NCI-H69 (cell line): ENCODE data around the gene GSTO2.
A peak's percentile ranks its signal among the peaks of the same experiment; 100 is the strongest.

Experiments
- DNase-seq: peaks from one replicate; lab custom pipeline; 2025; lab: John Stamatoyannopoulos, UW

Gene GSTO2

DNA sequence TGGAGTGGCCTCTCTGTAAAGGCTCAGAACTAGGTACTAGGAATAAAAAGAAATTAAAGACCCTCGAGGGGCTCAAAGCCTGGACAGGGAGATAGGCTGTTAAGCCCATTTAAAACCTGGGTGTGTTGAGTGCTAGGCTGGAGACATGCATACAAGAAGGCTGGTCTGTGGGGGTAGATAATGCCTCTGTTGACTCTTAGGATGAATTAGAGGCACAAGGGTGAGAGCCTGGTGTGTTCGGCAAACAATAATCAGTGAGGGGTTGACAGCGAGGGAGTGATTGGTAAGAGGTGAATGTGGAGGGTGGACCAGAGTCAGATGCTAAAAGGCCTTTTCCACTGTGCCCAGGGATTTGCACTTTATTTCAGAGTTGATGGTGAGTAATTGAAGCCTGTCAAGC lies 12.7 kb downstream of the GSTO2 start:
- peak; percentile 92 for DNase-seq

DNA sequence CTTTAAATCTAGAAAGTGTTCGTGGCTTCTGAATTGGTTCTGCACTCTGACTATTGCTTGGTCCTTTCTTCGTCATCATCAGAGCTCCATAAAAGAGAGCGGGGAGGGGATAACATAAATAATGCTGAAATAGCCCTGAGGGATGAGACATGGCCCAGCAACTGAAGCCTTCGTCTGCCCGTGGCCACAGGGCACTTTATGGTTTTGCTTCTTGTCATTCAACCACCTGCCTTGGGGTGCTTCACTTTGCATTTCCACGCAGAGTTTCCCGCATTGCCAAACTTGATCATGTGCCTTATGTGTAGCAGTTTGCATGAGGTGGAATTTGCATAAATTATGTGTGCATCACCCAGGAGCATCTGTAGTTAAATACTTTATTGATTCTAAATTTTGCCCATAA lies 15.9 kb downstream of the GSTO2 start:
- DNase-seq: no peak

DNA sequence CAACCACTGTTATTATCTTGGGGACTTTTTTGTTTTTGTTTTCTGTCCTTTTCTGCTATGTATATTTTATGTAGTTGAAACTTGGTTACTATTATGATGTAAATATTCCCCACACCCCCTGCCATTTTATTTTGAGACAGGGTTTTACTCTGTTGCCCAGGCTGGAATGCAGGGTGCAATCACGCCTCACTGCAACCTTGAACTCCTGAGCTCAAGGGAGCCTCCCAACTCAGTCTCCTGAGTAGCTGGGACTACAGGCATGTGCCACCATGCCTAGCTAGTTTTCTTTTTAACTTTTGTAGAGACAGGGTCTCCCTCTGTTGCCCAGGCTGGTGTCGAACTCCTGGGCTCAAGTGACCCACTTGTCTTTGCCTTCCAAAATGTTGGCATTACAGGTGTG lies 18.0 kb downstream of the GSTO2 start:
- no peak for DNase-seq

DNA sequence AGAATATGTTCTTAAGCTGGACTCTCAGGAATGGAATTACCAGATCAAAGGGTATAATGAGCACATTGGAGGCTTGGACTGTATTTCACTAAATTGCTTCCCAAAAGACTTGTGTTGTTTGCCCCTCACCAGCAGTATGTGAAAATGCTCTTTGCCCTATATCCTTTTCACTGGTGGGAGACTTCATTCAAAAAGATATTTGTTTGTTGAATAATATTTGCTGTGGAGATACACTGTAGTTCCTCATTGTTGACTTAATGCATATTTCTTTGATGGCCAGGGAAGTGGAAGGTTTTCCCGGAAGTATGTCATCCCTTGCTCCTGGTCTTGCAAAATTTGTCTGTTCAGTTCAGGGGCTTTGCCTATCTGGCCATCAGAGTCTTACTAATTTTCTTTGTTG lies 19.4 kb downstream of the GSTO2 start:
- DNase-seq: no peak

DNA sequence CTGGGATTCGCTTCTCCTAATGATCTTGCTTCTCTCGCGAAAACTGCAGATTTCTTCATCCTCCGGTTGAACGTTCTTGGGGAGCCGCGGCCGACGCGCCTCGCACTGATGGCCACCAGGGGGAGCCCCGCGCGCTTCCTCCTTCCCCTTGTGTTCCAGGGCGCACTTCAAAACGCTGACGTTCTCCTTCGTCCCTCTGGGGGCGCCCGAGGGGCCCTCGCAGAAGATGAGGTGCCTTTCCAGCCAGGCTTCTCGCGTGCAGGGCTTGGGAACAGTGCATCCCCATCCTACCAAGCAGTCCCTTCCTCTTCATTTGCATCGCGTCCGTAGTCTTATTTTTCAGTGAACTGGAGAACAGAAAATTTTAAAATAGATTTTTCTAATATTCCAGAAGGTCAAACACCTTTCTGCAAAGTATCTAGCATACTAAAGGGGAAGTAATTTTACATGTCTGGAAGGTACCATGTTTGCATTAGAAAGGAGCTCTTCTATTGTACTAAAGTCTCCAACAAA lies 22.5 kb downstream of the GSTO2 start:
- DNase-seq: peak; percentile 88

DNA sequence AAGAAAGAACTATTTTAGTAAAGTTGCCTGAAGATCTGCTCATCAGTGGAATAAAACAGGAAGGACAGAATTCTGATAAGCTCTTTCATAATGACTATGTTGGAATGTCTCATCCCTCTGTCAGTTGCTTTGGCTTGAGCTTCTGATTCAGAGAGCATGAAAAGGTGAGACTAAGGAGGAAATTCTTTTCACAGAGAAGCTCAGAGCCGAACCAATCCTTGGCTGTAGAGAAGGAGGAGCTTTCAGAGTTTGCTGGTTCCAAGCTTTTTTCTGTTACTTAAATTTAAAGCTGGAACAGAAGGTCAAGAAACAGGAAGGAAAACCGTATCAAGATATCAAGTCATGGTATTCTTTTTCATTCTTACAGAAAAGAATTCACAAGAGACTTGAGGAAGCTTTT lies 24.0 kb downstream of the GSTO2 start:
- no peak for DNase-seq

DNA sequence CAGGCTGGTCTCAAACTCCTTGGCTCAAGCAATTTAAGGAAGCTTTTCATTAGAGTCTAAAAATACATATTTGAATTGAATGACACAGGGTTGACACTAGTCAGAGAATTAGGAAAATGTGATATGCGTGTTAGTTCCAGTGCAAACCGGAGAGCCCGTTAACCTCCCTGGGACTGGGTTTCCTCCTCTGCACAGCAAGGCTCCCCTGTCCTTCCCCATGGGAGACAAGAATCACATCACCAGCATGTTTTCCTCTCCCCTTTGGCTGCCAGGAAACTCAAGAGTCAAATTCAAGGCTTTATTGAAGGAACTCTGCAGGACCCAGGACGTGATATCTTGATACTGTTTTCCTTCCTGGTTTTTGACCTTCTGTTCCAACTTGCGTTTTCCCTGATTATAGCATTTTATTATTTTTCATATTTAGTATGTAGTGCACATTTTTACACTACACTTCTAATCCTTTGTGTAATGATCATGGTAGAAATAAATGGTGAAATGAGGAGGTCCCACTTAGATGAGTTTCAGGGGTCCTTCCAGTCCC lies 24.9 kb downstream of the GSTO2 start:
- DNase-seq: no peak

DNA sequence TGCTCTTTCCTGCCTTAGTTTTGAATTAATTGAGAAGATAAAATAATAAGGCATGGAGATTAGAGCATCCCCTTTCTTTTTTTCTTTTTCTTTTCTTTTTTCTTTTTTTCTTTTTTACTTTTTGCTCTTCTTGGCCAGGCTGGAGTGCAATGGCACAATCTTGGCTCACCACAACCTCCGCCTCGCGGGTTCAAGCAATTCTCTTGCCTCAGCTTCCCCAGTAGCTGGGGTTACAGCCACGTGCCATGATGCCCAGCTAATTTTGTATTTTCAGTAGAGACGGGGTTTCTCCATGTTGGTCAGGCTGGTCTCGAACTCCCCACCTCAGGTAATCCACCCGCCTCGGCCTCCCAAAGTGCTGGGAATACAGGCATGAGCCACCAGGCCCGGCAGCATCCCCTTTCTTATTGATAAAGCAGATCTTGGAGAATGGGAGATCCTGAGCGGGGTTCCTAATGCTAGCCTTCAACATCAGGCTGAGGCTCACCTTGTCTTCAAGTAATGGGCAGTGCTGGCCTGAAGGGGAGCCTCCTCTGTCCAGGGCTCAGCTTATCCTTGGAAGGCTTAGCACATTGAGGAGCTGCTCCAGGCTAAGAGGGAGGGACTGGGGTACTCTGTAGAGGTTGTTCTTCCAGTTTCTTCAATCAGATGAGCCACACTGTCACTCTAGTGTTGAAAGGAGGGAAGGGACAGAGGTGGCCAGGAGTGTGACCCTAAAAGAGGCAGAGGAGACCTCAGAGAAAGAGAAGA lies 27.9 kb downstream of the GSTO2 start:
- no peak for DNase-seq

DNA sequence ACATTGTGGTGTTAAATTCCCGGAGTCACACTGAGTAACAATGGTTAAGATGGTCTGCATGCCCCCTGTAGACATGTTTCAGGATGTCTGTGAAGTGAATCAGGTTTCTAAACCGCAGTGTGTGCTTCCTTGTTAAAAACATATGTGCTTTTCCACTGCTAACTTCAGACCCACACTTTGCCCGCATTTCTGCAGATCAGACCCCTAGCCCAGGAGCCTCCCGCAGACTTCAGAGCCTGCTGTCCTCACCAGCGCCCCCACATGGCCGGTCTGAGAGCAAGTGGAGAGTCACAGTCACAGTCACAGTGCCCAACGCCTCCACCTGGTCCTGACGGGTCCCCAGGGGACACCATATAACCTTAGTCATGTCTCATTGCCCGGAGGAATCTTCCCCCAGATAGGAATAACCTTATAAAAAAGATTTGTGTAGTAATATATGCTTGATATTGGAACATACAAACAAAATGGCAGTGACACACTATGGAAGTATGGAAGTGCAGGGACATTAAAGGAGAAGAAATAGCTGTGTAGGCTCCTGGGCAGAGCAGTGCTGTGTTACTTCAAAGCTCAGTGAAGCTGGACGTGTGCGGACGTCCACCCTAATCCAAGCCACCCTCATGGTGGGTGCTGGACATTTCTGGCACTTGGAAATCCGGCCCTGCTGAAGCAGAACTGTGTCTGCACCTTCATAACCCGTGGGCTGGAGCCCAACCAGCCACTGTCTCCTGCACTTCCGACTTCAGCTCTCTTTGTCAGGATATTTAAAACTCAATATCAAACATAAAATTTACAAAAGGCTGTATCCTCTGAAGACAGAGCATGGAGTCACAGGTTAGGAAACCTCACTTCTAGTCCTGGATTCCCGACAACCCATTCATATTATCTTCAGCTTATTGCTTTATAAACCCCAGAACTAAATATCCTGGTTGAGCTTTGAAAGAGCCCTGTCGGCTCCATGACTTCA lies 29.0 kb downstream of the GSTO2 start:
- peak; percentile 30 for DNase-seq

DNA sequence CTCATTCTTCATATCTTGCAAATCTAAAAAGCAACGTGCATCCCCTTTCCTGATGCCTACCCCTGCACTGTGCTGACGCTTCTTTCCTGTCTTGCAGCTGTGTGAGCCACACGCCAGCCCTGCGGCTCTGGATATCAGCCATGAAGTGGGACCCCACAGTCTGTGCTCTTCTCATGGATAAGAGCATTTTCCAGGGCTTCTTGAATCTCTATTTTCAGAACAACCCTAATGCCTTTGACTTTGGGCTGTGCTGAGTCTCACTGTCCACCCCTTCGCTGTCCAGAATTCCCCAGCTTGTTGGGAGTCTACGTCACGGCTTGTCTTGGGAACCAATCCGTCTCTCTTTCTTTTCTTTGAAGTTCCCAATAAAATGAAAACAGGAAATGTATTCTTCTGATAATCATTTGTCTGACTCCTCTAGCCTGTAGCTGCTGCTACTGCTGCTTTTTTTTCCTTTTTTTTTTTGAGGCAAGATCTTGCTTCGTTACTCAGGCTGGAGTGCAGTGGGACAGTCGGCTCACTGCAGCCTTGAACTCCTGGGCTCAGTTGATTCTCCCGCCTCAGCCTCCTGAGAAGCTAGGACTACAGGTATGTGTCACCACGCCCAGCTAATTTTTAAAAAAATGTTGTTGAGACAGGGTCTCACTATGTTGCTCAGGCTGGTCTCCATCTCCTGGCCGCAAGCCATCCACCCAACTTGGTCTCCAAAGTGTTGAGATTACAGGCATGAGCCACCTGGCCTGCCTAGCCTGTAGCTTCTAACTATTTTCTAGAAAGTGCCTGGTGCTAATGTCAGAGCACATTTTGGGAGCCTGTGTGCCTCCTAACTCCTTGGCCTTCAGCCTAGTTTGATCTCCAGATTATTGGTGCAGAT lies 30.3 kb downstream of the GSTO2 start:
- no peak for DNase-seq

DNA sequence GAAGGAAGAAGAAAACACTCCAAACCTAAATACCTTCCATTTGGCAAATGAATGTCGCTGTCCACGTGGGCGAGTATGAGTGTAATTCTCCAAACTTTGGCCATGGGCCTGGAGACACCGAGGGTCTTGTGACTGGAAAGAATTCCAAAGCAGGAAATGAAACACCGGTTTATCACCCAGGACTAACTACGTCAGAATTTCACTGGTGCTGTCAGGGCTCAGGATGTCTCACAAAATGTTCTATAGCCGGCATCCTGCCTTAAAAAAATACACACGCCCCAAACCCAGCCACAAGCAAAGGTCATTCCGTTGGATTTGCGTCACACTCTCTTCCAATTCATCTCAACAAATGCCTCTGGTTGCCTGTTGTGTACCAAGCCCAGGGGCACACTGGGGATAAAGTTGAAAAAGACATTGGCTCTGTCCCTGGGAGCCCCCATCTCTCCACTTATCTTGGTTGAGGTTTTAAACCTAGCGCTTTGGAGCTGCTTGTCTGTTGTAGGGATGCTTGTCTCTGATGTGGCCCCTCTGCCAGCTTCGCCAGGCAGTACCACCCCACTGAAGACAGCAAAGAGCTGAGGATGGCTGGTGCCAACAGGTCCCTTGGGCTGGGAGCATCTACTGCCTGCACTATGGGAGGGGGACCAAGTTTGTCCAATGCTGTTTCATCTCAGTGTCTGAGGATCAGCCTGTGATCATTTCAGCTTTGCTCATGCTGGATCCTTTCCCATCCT lies 31.2 kb downstream of the GSTO2 start:
- no peak for DNase-seq

DNA sequence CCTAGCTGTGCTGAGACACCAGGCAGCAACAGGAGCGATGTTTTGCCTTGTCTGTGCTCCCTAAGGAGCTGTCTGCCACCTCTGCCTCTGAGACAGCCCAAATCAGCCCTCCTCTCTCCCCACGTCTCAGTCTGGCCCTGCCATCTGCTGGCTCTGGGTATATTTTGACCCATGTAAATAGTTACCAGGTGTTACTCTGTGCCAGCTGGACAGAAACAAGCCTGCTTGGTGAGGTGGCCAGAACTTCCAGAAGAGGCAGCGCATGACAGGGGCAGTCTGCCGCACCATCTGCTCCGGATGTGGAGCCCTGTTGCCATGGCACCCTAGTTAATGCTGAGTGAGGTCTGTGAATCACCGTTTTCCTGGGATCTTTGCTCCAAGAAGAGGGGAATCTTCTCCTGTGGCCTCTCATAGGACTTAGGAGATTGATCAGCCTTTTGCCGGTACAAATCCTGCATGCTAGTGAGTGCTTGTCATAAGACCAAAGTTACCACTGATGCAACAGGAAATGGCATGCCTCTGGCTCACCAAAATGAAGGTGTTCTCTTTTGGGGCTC lies 31.8 kb downstream of the GSTO2 start:
- DNase-seq: peak; percentile 96

DNA sequence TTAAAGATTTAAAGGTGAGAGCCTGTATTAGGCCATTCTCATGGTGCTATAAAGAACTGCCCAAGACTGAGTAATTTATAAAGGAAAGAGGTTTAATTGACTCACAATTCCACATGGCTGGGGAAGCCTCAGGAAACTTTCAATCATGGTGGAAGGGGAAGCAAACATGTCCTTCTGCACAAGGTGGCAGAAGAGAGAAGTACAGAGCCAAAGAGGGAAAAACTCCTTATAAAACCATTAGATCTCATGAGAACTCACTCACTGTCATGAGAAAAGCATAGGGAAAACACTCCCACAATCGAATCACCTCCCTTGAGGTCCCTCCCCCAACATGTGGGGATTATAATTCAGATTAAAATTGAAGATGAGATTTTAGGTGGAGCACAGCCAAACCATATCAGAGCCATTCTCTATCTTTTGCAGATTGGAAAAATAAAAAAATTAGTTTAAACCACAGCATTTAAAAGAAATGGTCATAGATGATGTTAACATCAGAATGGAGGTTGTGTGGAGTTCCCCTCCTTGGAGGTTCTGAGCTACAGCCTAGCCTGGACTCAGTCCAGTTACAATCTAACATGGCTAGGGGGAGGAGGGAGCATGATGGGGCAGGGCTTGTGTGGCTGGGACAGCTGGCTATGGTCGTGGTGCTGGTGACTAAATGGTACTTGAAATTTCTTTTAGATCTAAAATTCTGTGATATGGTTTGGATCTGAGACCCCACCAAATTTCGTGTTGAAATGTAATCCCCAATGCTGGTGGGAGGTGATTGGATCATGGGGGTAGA lies 33.1 kb downstream of the GSTO2 start:
- no peak for DNase-seq

DNA sequence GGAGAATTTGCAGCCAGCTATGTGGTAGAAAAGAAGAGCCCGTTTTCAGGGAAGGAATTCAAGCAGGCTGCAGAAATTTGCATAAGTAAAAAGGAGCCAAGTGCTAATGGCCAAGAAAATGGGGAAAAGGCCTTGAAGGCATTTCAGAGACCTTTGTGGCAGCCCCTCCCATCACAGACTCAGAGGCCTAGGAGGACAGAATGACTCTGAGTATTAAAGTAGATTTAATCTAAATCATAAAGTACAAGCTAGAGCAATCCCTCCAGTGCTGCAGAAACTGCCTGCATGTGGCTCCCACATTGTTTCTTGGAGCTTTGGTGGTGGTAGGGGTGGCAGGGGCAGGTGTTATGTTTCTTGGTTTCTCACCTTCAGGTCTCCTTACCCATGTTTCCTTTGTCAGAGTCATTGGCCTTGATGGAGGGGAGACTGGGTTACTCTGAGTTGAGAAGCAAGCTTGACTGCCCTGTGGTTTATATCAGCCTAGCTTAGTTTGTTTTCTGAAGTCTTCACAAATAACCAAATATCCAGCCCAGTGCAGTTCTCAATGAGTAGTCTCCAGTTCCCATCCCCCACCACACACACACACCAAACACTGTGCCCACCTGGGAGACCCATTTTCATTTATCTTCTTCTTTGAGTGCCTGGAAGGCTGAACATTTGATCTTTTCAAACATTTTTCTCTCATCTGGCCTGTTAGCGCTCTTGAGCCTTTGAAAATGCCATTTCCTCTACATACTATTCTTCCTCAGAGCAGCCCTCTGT lies 34.8 kb downstream of the GSTO2 start:
- DNase-seq: no peak

DNA sequence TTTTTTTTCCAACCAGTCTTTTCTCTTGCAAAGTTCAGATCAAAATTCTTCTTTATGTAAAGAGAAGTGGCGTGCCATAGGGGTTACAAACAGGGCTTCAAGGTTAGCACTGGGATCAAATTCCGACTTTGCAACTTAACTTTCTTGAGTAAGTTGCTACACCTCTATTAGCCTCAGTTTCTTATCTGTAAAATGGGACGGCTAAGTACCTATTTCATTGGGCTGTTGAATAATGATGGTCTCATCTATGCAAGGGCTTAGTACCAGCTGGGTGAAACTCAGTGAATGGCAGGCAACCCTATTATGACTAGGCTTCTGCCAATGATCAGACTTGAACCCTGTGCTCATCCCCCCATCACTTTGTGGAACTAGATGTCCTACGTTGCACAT lies 35.4 kb downstream of the GSTO2 start:
- no peak for DNase-seq

DNA sequence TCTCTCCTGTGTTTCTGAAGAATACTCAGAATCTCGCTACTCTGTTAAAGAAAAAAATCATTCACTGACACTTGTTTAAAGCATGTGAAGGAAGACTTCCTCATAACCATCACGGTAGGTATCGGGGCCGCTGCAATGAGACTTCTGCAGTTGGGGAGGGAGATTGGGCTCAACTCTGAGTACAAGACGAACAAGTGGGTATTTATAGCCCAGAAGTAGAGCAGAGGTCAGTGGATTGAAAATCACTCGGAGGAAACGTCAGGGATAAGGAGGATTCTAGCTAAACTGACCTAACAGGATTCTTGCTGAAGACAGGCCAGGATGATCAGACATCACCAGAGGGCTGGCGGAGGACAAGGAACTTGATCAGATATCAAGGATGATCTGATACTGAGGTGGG lies 35.9 kb downstream of the GSTO2 start:
- no peak for DNase-seq

DNA sequence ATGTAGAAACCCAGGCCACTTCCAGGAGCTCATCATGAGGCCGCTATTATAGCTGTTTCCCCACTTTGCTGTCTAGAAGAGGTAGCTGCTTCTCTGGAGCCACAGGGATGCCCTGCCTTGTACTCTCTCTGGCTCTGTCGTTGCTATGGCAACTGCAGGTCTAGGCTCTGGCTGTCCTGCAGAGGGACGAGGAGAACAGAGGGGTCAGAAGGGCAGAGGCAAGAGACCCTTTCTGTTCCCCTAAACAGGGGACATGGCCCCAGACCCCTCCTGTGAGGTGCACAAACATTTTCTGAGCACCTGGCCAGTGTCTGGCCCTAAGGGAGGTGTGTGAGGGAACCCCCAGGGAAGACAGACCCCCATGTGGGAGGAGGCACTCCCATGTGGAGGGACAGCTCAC lies 37.9 kb downstream of the GSTO2 start:
- DNase-seq: no peak

DNA sequence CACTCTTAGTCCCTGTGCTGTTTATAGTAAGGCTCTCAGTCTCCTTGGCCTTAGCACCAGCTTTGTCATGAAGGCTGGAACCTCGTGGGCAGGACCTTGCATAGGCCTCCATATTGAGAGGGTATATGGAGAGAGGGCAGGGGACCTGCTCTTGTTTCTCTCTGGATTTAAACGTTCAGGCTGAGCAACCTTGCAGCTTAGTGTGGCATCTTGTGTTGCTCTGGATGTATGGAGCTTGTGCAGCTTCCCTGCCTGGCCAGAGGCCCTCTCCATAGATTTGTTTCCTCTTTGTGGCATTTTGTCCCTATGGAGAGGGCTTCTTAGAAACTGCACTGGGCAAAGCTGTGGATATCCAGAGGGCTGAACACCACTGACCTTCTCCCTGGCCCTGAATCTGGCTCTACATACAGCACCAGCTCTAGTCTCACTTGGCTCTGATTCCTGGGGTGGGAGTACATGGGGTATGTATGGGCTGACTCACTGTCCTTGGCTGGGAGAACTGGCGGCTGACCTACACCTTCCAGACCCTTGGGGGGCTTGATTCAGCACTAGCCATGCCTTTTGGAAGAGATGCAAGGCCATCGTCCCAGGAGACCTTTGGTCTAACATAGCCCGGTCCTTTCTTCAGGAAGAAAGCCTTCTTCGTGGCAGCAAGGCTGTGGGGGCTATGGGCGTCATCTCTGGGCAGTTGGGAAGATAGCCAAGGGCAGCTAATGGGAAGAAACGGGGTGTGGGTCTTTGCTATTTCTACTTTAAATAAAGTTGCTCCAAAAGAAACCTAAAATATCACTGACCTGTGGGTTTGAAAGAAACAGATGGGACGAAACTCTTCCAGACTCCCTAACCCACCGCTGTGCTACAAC lies 38.8 kb downstream of the GSTO2 start:
- no peak for DNase-seq
